GM23248 (cell line): ENCODE results near the gene MYRIP.

Experiments
- EZH2 ChIP-seq: fragments of 200-600 bp; sonication (generic); IDR thresholded peaks from 2 replicates; pipeline ENCODE4 v1.6.1; 2018; ENCODE audit warnings: antibody characterized with exemption, mild to moderate bottlenecking; ENCODE audit not compliant: insufficient read depth, poor library complexity, severe bottlenecking
- EZH2phosphoT487 ChIP-seq: fragments of 200-600 bp; sonication (generic); IDR thresholded peaks from 2 replicates; pipeline ENCODE4 v1.6.1; 2018; ENCODE audit warnings: antibody characterized with exemption, moderate library complexity, mild to moderate bottlenecking, low read depth; ENCODE audit not compliant: insufficient read depth

GRCh38 chr3:40268802-40269524 is 459.6 kb downstream of the MYRIP start:
- TF ChIP-seq EZH2 (no peak), EZH2phosphoT487 (no peak)
